Right ventricle myocardium inferior (tissue), 1 donor: ENCODE data around the gene KCNQ1. TPM values are rescaled to one million over a fixed set of nuclear protein-coding genes. Genes with fewer than 3 reads are reported as not detected.
A peak's percentile ranks its signal among the peaks of the same experiment; 100 is the strongest.

Source experiments
- ATAC-seq: fragments of 200-7000 bp; cut with Tn5 transposase; one replicate; pipeline ENCODE4 v1.9.1; 2020; ENCODE audit warnings: mild to moderate bottlenecking, moderate library complexity
- DNase-seq: peaks from one replicate; pipeline ENCODE4 v3.0.0; 2021; ENCODE audit errors: missing footprints
- intact Hi-C: fragments of 100-400 bp; cut with DNase I; formaldehyde crosslinking; loops from one replicate; pipeline ENCODE4 v1.11.0; 2022
- total RNA-seq: library from RNA; stranded (reverse); fragmentation: NEBNext Ultra II Directional; extraction: Animal tissue kit (Norgen Biotek cat#: 25700); gene quantifications from one replicate; pipeline ENCODE4 v1.2.1, GENCODE V29; 2021
- donor health status: DM: no; HTN: yes; CAD: no; lungs with severe emphysema.

KCNQ1 gene
- total RNA-seq, 1 donor from 2014 or later, result 40.0 TPM

GRCh38 chr11:2832533-2833020, 387.8 kb downstream of the KCNQ1 start:
- DNase-seq, result peak; percentile 39
- ATAC-seq, result no peak
- intact Hi-C loops, result no loop called here

- intact Hi-C loops, result no loop called here
- DNase-seq, result peak; percentile 61
- no peak for ATAC-seq
Observed at GRCh38 chr11:2833051-2833715, 388.4 kb downstream of the KCNQ1 start.

- DNase-seq (peak; percentile 51), ATAC-seq (no peak)
- intact Hi-C loops, result no loop called here
Observed at GRCh38 chr11:2833716-2834502, 389.1 kb downstream of the KCNQ1 start.

GRCh38 chr11:2834503-2835273, 389.9 kb downstream of the KCNQ1 start:
- intact Hi-C loops, result no loop called here
- ATAC-seq (no peak), DNase-seq (peak; percentile 32)

GRCh38 chr11:2835296-2835695, 390.5 kb downstream of the KCNQ1 start:
- intact Hi-C loops, result no loop called here
- no peak for ATAC-seq
- DNase-seq, result no peak

GRCh38 chr11:2835751-2836150, 390.9 kb downstream of the KCNQ1 start:
- DNase-seq, result no peak
- intact Hi-C loops, result no loop called here
- ATAC-seq, result no peak

GRCh38 chr11:2836315-2837095, 391.7 kb downstream of the KCNQ1 start:
- no peak for ATAC-seq
- no peak for DNase-seq
- intact Hi-C loops, result no loop called here

- intact Hi-C loops, result no loop called here
- DNase-seq (peak; percentile 82), ATAC-seq (peak; percentile 79)
Observed at GRCh38 chr11:2837096-2837601, 392.3 kb downstream of the KCNQ1 start.

GRCh38 chr11:2837651-2838050, 392.8 kb downstream of the KCNQ1 start:
- DNase-seq, result no peak
- intact Hi-C loops, result no loop called here
- no peak for ATAC-seq

- intact Hi-C loops, result no loop called here
- no peak for ATAC-seq
- DNase-seq, result no peak
Observed at GRCh38 chr11:2838091-2838490, 393.3 kb downstream of the KCNQ1 start.

GRCh38 chr11:2838676-2839294, 394.0 kb downstream of the KCNQ1 start:
- intact Hi-C loops, result no loop called here
- peak; percentile 42 for DNase-seq
- ATAC-seq, result no peak

GRCh38 chr11:2839395-2839943, 394.7 kb downstream of the KCNQ1 start:
- DNase-seq (no peak), ATAC-seq (no peak)
- intact Hi-C loops, result no loop called here

GRCh38 chr11:2841411-2842190, 396.8 kb downstream of the KCNQ1 start:
- no peak for ATAC-seq
- intact Hi-C loops, result no loop called here
- DNase-seq, result no peak

- ATAC-seq, result no peak
- intact Hi-C loops, result no loop called here
- DNase-seq, result no peak
Observed at GRCh38 chr11:2842876-2843275, 398.1 kb downstream of the KCNQ1 start.

GRCh38 chr11:2843551-2843950, 398.7 kb downstream of the KCNQ1 start:
- ATAC-seq (no peak), DNase-seq (no peak)
- intact Hi-C loops, result no loop called here

GRCh38 chr11:2844116-2844842, 399.5 kb downstream of the KCNQ1 start:
- ATAC-seq, result no peak
- no peak for DNase-seq
- intact Hi-C loops, result no loop called here

GRCh38 chr11:2844996-2845395, 400.2 kb downstream of the KCNQ1 start:
- no peak for DNase-seq
- intact Hi-C loops, result no loop called here
- ATAC-seq, result no peak
